ENCODE measurements around the gene CDKAL1.

GRCh38 chr6:20763296-20763695 is 229.0 kb downstream of the CDKAL1 start:
- no peak for TF ChIP-seq CTCF (IDR thresholded peaks at IDR 0.05; ENCODE audit: borderline replicate concordance, extremely low read depth, low read length, poor library complexity, severe bottlenecking)
- no peak for TF ChIP-seq EZH2 (IDR thresholded peaks at IDR 0.05; ENCODE audit: borderline replicate concordance, low read depth, low read length, severe bottlenecking)

Data from DND-41 (cell line).